SKM-1 (cell line): ENCODE measurements around the gene ATXN1.
"Not testable (repeated sequence)": the region's sequence is repeated elsewhere in the genome, so short reads cannot be mapped to it uniquely, and the experiment has no call there.

ENCODE experiments used
- DNase-seq: peaks from one replicate; lab custom pipeline; 2025; ENCODE audit not compliant: unreplicated experiment; lab: John Stamatoyannopoulos, UW

The ATXN1 gene

GRCh38 chr6:16404456-16404855 is 356.8 kb downstream of the ATXN1 start:
- no peak for DNase-seq

- DNase-seq = no peak
These were observed 357.4 kb downstream of the ATXN1 start for GRCh38 chr6:16403831-16404230.

- no peak for DNase-seq
These were observed 358.7 kb downstream of the ATXN1 start for GRCh38 chr6:16402581-16402900.

DNA sequence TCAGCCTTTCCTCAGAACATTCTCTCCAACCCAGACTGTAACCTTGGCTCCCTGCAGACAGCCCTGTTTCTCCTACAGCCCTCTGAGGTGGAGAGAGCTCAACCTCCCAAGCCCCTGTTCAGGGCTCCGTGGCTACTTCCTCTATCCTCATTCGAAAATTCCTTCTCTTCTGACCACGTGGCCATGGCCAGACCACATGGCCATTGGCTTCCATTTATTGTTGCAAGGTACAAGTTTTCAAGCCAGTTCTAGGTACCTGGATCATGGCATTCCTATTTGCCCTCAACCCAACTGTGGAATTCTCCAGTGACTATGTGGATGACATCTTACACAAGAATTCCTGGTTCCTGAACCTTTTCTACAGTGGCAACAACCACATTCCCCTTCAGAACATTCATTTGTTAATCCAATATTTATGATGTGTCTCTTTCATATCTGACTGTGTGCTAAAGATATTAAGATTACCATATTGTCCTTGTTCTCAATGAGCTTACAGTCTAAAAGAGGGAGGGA is 361.0 kb downstream of the ATXN1 start:
- no peak for DNase-seq

DNA sequence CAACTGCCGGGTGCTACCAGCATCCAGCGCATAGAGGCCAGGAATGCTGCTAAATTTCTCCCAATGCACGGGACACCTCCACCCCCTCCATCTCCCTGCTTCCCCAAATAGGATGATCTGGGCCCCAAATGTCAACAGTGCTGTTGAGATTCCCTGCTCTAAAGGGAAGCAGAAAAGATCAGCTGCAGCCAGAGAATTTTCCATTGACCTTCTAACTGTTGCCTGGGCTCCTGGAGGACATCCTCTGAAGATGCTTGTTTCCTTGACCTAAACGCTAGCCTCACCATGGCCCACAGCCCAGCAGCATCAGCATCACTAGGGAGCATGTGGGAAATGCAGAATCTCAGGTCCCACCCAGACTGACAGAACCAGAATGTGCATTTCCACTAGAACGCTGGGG is 361.6 kb downstream of the ATXN1 start:
- DNase-seq = no peak

DNA sequence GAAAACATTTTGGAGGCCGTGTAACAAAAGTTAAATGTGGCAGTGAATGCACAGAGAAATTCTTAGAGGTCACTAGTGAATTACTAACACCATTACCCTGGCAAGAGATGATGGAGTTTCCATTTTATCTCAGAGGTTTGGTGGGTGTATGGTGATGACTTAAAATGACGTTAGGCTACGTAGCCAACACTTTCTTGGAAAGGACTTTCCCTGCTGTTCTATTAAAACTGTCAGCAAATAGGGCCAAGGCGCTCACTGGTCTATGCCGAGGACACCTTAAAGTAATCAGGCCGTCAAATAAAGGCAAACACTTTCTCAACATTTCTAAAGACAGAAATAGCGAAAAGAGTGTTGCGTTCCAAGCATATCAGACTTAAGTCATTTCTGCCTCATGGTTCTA is 362.1 kb downstream of the ATXN1 start:
- DNase-seq = no peak

DNA sequence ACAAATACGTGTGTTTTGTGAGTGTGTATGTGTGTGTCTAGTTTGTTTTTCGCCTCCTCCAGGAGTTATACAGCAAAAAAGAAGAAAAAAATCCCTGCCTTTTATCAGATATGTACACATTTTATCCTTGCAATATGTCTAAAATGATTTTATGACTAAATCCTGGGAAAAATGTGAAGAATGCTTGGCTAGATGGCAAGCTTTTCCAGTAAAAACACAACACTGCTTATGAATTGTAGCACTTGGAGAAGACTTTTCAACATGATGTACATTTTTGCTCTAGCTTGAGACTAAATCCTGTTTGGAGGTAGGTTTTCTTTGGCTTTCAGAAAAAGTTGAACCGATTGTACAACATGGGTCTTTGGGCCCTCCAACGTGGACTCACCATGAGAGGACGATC is 362.7 kb downstream of the ATXN1 start:
- DNase-seq = no peak

- no peak for DNase-seq
These were observed 363.6 kb downstream of the ATXN1 start for GRCh38 chr6:16397623-16398022.

GRCh38 chr6:16396497-16397319 is 364.6 kb downstream of the ATXN1 start:
- DNase-seq = no peak

DNA sequence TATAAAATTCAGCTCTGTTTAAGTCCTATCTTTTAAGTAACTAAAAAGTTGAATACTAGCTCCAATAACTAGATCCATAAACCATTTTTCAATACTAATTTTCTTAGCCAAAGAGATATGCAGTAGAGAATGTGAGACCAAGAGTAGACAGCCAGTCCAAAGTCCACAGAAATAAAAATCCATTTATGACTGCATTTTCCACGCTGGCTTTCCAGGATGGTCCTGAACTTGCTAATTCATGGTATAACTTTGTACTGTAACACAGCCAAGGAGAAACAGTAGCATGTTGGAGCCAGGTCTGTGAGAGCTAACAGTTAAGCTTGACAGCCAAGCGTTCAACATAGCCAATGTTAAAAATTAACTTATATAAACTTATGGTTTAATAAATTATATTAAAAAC is 366.6 kb downstream of the ATXN1 start:
- DNase-seq = no peak

DNA sequence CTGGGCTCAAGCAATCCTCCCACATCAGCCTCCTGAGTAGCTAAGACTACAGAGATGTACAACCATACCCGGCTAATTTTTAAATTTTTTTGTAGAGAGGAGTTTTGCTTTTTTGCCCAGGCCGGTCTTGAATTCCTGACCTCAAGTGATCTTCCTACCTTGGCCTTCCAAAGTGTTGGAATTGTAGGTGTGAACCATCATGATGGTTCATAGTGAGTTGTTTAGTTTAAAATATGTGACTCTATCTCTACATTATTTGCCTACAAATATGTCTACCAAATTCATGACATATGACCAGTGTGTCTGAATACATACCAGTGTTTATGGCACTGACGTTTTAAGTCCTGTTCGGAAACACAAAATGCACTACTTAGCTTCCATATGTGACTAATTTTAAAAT is 367.9 kb downstream of the ATXN1 start:
- no peak for DNase-seq

DNA sequence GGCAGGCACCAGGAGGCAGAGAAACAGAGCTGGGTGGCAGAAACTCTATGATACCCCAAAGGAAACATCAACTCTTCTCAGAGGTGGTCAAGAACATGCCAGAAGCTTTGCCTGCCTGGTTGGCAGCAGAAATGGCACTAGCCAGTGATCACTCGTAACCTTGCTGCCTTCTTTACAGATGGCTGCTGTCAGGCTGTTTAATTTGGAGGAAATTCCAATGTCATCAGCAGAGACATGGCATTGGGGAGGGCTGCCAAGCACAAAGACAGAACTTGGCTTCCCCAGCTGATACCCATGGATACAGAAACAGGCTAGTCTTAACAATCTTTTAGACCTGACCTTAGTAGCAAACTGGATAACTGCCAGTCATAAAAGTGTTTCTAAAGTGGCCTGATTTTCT is 369.2 kb downstream of the ATXN1 start:
- DNase-seq = no peak

DNA sequence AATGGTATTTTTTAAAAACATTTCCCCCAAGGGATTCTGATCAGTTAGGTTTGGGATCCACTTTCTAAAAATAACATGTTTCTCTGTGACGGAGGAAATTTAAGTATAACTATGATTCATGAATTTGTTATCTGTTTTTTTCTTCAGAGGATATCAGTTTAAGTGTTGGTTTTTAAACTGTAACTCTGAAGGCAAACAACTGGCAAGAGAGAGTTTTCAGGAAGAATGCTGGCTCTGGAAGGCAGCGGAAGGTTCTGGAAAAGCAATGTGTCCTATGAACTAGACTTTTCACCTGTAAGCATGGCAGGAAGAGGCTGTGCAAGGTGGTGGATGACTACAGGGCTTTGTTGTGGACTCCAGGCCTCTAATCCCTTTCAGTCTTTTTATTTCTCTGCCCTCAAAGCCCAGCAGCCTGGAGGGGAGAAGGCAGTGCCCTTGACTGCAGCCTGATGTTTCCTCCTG is 369.8 kb downstream of the ATXN1 start:
- DNase-seq = no peak

DNA sequence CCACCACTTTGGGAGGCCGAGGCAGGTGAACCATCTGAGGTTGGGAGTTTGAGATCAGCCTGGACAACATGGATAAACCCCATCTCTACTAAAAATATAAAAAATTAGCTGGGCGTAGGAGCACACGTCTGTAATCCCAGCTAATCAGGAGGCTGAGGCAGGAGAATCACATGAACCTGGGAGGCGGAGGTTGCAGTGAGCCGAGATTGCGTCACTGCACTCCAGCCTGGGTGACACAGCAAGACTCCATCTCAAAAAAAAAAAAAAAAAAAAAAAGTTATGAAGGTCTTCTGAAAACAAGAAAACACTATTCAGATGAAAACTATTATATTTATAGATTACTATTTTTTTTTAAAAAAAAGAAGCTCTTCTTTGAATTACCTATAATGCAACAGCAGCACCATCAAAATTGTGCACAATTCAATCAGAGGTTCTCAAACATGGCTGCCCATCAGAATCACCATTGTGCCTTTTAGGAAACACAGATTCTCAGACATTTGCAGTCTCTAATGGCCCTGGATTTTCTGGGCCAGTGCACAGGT is 370.3 kb downstream of the ATXN1 start:
- not testable (repeated sequence) for DNase-seq

- DNase-seq = no peak
These were observed 371.6 kb downstream of the ATXN1 start for GRCh38 chr6:16389642-16390041.

DNA sequence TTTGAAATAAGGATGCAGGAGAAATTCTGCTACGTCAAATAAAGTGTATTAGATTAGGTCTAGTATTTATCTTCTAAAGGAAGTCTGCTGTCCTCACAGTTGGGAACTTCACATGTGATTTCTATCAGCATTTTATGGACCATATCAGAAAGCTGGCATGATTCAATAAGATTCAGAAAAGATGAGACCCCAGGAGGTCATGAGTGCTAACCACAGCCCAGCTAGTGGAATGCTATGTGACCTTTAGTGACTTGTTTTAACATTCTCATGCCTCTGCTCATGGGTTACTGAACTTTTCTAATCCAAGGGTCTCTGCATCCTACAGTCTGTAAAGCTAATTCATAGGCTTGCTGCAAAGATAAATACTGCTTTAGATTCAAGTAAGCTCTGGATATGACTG is 372.8 kb downstream of the ATXN1 start:
- DNase-seq = no peak

DNA sequence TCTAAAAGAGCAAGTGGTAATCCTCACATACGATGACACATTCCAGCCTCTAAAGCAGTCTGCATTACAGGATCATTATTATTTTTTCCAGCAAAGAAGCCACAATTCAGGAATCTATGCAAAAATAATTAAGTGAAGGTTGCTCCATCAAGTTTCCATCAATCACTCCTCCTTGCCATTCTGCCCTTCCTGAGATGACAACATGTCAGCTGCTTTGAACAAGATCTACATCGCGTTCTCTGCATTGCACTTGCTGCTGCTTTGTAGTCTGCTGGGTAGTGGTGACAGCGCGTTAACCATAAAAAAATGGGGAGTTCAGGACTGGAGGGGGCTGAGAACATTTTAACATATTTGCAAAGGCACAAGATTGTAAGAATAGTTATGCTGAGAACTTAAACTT is 375.2 kb downstream of the ATXN1 start:
- DNase-seq = no peak

- no peak for DNase-seq
These were observed 377.6 kb downstream of the ATXN1 start for GRCh38 chr6:16383607-16384206.

DNA sequence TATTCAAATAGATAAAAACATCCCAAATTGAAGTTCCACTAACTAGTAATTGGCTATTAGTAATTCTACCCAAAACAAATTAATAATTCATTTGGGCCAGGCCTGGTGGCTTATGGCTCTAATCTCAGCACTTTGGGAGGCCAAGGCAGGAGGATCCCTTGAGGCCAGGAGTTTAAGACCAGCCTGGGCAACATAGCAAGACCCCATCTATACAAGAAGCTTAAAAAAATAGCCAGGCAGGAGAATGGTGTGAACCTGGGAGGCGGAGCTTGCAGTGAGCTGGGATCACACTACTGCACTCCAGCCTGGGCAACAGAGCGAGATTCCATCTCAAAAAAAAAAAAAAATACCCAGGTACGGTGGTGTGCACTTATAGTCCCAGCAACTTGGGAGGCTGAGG is 379.3 kb downstream of the ATXN1 start:
- DNase-seq = not testable (repeated sequence)

DNA sequence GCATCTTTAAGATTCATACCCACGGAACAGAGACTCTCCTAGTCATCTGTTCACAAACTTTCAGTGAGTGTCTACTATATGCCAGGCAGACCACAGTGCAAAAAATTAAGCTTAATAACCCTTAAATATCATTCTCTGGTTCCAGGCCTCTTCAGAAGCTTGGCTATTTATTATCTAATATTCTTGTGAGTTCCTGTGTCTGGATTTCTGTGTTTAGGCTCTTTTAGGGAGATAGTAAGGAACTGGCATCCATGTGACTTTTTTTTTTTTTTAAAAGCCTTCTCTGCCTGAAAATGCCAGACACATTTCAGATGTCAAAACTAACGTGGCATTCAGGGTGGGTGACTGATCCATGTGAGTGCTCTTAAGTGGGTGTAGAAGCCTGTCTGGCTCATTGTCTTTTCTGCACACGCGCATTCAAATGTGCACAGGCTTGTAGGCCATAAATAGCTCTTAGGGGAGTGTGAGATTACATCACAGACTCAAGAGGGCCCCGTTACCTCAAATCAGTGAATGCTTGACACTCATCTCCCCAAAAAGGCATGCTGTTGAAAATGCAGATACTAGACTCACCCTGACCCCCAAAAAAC is 380.9 kb downstream of the ATXN1 start:
- DNase-seq = no peak

DNA sequence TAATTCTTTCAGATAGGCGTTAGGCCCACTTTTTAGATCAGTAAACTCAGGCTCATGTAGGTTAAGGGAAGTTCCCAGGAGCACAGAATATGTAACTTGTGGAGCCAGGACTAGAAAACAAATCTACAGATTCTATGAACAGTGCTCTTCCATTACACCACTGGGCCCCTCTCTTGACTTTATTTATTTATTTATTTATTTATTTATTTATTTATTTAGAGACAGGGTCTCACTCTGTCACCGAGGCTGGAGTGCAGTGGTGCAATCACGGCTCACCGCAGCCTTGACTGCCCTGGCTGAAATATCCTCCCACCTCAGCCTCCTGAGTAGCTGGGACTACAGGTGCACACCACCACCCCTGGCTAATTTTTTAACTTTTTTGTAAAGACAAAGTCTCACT is 382.9 kb downstream of the ATXN1 start:
- not testable (repeated sequence) for DNase-seq

- DNase-seq = no peak
These were observed 383.8 kb downstream of the ATXN1 start for GRCh38 chr6:16377470-16377869.
